HTR-8/SVneo (cell line): ENCODE measurements around the gene RTN4RL2.

ENCODE experiments used
- DNase-seq: peaks from one replicate; pipeline ENCODE4 v3.0.0; 2011; ENCODE audit warnings: low spot score, mixed read lengths; ENCODE audit not compliant: insufficient read length
- FAIRE-seq: peaks from 2 replicates; lab custom pipeline; 2011; peaks lifted over from hg19 to GRCh38; lab: Jason Lieb, UNC

The RTN4RL2 gene

DNA sequence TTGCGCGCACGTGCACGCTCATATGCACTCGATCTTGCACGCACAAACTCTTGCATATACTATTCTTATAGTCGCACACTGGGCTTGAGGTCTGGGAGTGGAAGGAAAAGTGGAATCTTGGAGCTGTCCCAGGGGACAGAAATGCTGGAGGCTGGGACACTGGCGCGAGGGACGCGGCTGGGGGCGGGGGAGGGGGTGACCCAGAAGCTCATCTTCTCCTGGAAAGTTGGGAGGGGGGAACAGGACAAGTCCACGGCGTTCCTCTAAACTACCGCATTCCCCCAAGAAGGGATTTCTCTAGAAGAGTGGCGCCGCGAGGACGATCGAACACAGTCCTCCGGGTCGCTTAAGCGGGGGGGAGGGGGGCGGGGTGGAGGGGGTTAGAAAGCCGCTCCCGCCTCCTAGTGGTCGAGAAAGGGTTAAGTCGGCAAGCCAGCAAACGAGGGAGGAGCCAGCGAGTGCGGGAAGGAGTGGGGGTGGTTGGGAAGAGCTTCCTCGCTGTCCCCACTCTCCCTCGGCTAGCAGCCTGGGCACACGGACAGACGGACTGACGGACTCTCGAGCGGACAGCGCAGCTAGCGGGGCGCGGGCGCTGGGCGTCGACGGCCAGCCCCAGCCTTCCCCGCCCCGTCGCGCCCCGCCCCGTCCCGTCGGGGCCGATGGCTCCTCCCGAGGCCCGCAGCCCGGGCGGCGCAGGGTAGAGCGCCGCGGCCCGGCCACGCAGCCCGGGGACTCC is at the start of gene RTN4RL2:
TSS of gene RTN4RL2 (plus strand) at position 507 of the 736 bp plus-strand sequence. CDS start 338 bp downstream, outside the sequence.
- FAIRE-seq, result no peak
- peak; percentile 63 for DNase-seq

DNA sequence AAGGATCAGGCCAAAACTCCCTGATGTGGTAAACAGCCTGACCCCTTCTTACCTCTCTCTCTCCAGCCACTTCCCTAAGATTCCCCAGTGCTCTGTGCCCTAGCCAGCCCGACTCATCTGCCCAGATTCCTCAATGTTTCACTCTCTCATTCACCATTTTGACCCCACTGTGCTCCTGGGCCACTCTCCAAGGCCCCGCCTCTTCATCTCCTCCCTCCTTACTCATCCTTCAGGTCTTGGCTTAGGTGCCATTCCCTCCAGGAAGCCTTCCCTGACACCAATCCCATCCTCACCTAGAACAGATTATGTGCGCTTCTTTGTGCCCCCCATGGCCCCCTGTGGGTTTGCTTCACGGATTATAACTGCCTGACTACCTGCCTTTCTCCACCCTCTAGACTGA is 46.6 kb upstream of the RTN4RL2 start:
- FAIRE-seq (no peak), DNase-seq (no peak)

DNA sequence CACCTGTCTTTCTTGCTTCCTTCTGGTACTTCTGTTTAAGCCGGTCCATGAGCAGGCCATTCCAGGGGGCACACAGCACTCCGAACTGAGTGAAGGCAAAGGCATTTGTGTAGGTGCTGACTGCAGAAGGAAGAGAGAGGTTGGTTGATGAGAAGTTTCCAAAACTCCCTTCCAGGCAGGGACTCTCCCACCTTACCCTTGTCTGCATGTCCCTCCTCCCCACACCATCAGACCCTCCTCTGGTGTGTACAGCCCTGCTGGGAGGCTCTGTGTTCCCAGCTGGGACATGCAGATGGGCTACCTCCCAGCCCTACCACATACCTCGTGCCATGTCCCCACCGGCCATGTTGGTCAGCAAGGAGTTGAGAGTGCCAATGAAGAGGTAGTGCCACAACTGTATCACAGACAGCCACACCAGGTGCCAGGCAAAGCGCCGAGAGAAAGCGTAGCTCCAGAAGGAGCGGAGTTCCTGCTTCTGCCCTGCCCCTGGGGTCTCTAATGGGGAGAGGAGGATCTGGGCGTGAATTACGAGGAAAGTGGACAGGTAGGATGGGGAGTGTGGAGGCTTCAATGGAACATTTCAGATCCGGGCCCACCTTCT is 45.6 kb upstream of the RTN4RL2 start:
- DNase-seq, result no peak
- no peak for FAIRE-seq

DNA sequence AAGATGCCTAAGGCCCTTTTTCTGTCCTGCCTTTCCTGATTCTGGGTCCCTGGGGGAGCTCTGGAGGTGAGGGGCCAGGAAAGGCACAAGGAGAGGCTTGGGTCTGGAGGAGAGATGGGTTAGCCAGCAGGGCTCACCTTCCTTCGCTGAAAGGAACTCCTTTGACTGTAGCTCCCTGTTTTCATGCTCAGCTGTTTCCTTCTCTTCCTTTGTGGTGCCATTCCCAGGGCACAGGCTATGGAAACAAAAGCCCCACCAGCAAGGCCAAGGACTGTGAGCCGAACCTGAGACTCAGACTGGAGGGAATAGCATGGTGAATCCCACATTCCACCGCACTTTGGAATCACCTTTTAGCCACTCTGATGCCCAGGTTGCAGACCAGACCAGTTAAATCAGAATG is 43.9 kb upstream of the RTN4RL2 start:
- DNase-seq (no peak), FAIRE-seq (no peak)

DNA sequence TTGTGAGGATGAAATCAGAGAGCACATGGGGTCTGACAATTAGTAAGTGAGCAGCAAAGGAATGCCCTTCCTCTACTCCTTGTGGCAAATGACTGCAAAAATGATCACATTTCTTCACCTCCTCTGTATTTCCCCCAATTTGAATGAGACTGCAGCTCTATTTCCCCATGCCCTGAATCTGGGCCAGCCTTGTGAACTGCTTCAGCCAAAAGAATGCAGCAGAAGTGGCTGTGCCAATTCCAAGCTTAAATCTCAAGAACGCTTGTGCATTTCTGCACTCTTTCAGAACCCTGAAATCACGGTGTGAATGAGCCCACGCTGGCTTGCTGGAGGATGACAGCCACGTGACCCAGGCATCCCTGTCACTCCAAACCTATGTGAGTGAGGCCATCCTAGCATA is 43.3 kb upstream of the RTN4RL2 start:
- DNase-seq (no peak), FAIRE-seq (no peak)

DNA sequence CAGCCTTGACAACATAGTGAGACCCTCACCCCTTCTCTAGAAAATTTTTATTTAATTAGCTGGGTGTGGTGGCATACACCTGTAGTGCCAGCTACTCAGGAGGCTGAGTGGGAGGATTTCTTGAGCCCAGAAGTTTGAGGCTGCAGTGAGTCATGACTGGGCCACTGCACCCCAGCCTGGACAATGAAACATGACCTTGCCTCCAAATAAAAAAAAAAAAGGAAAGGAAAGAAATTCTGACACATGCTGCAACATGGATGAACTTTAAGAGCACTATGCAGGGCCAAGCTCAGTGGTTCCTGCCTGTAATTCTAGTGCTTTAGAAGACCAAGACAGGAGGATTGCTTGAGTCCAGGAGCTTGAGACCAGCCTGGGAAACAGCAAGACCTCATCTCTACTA is 42.2 kb upstream of the RTN4RL2 start:
- DNase-seq (no peak), FAIRE-seq (no peak)

DNA sequence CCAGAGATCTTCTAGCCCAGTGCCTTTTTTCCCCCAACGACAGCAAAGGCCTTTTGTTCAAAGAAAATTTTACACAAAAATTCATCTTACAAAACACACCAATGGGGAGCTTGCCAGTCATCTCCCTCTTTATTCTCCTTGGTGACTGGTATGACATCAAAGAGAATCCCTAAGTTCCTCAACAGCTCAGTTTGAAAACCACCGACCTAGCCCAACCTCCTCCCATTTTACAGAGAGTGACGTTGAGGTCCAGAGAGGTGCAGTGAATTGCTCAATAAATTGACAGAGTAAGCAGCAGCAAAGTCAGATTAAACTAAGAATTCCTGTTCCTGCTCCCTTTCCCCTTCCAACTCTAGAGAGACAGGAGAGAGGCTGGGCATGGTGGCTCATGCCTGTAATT is 41.2 kb upstream of the RTN4RL2 start:
- FAIRE-seq (no peak), DNase-seq (no peak)

DNA sequence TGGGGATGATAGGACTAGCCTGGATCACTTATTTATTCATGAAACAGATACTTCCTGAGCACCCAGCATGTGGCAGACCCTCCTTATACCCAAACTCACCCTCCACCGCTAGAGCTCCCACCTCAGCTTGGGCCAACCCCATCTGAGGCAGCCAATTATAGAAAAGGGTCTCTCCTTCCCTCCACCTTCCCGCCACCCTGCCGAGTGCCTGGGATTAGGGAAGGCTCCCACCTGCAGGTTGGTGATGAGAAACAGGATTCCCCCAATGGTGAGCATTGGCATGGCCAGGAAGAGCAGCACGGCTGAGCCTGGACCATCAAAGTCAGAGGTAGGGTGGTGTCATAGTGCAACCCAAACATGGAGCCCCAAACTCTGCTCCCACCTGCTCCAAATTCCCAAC is 39.3 kb upstream of the RTN4RL2 start:
- DNase-seq, result no peak
- no peak for FAIRE-seq

DNA sequence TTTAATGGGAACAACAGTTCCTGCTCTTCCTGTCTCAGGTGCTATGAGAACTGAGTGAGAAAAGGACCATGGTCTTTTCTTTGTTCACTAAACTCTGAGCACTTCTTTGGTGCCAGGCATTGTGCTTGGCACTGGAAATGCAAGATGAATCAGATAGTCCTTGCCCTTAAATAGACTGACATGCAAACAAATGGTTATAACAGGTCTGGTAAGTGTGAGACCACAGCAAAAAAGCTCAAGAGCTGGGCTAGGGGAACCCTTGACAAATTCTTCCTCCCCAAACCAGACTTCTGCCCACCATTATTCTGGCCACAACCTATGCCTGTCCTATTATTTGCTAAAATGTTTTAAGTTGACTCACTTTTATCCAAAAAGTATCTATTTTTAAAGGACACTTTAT is 38.5 kb upstream of the RTN4RL2 start:
- DNase-seq (no peak), FAIRE-seq (no peak)

DNA sequence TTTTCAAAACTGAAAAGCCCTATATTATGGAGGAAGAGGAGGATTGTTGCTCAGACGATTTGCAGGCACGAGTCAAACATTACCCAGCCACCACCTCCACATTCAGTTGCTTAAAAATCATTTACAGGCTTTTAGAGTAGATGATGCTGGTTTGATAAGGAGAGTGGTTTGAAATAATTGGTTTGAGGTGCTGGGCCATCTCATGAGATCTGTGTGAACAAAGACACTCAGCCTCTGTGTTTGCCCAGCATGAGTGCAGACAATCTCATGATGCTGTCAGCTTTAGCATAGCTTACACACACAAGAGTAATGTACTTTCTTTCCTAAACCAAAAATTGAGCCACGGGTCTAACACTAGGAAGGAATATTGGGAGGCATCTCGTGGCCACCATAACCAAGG is 37.7 kb upstream of the RTN4RL2 start:
- DNase-seq, result no peak
- FAIRE-seq, result no peak

DNA sequence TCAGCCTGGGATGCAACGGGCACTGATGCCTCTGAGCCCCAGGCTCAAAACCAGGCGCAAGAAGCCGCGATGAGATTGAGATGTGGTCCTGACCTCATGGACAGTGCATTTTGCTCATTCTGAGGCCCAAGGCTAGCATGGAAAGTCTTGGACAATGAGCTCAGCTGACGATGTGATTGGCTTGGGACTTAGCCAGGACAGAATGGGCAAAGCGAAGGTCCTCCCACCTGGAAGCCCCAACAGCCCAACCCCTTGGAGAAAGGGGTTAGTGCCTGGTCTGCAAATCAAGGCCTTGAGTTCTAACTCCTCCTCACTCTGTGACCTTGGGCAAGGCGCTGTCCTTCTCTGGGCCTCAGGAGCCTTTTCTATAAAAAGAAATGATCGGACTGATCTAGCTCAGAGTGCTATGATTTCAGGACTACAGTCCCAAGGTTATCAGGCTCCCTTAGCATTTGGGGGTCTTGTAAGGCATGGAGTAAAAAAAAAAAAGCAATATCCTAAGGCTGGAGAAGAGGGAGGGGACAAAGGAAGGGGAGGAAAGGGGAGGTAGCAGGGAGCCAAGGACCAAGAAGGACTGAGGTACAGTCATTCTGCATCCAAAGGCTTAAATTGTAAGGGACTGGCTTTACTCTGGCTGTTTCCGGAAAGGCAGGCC is 36.1 kb upstream of the RTN4RL2 start:
- DNase-seq (no peak), FAIRE-seq (peak; percentile 20)

DNA sequence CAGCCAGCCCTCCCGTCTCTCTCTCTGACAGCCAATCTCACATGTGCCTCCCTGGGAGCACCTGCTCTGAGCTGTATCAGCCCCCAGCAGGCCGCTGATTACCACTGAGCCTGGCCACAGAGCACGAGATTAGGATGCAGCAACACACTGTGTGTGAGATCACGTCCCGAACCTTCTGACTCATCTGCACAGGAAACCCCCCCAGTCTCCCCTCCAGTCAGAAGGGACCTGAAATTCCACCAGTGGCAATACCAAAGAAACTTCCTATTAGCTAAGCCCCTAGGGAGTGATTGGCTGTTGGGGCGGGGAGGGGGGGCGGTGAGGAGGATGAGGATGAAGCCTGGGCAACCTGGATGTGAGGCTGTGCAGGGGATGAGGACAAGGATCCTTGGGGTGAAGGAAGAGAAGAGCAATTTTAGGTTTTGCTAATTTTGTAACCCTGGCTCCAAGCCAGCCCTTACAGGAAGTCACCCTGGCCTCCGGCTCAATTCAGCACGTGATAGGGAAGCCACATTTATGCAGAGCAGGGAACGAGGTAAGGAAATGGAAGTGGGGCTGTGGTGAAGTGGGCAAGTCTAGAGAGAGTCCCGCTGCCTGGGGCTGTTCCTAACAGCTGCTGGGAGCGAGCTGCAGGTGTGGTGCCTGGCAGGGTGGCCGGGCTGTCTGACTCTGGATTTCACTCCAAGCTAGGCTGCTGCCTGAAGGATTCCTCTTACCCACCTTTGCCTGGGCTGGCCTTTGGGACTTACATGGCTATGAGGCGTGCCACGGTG is 35.4 kb upstream of the RTN4RL2 start:
- peak; percentile 86 for DNase-seq
- FAIRE-seq, result peak; percentile 87

DNA sequence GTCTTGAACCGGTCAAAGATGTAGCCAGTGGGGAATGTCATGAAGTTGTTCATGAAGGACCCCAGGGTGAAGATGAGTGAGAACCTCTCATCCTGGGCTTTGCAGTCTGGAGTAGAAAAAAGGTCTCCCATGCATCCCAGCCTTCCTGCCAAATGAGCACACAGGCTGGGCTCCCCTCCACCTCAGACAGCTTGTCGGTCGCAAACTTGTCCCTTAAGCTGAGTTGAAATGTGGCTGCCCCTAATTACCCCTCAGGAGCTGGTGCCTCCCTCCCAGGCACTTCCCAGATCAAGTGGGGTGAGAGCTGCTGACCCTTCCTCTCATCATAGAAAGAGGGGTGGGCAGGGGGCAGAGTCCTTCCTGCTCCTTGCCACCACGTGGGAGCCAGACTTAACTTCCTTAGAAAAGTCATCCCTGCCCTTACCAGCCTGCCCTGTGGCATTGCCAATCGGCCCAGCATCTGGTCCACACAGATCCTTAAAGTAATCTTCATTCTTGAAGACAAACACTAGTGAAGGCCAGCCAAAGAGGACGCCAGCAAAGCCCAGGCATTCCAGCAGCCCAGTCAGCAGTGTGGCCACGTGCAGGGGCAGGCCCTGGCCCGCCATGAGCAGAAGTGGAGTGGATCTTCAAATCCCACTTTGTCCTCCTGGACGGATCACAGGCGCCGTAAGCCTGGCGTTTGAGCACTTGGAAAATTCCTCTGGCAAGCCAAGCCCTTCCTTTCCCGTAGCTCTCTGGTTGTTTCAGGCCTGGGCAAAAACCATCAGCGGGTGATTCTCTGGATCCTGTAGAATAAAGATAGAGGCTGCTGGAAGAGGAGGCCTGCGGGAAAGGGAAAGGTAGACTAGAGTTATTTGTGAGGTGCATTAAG is 34.5 kb upstream of the RTN4RL2 start:
- FAIRE-seq (no peak), DNase-seq (no peak)

DNA sequence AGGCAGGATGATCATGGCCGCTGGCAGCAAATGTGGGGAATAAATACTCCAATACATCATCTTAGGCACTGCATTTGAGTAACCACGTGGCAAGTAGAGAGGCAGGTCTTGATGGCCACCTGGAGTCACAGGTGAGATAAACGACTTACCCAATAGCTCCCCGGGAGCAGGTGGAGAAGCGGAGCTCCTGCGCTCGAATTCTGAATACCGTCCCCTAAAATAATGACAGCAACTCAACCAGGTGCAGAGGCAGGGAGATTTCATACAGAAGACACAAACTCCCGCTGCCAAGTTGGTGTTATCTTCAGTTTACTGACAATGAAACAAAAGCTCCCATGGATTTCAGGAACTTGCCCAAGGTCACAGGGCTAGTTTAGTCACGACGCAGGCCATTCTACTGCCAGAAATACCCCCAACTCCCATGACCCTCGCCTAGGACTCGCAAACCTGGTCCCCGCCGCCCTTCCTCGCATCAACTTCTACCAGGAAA is 33.8 kb upstream of the RTN4RL2 start:
- DNase-seq (no peak), FAIRE-seq (no peak)

DNA sequence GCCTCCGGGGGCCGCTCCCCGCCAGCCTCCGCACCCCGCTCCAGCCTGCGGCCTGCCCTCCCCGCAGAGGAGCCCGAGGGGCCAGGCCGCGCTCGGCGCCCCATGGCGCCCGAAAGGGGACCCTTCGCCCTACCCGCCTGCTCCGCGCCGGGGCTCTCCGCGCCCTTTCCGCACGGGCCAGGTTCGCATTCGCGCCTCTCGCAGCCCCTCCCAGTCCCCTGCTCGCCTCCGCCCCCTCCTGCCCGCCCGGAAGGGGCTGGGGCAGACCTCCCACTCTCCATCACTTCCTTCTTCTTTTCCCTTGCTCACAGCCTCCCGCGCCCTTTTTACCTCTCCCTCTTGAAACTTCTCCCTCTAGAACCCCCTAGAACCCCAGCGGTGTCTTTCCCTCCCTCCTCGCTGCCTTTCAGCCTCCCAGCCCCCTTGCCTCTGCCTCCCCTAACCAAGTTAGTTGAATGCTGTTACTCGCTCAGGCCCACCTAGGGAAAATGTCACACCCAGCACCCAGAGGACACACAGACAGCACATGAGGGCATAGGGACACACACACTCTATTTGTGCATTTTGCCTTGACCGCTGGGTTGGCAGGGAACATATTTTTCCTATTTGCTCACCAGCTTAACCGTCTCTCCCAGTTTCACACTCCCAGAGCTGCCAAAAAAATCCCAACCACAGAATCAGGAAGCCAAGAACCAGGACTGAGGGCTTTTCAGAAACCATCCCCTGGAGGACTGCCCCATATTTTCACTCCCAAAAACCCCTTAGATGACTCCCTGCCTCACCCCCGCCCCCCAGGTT is 33.2 kb upstream of the RTN4RL2 start, which contains the start of gene SLC43A3:
TSS of gene SLC43A3 (minus strand) at position 193 of the 798 bp plus-strand sequence. CDS start 949 bp downstream, outside the sequence.
- no peak for DNase-seq
- FAIRE-seq, result no peak

DNA sequence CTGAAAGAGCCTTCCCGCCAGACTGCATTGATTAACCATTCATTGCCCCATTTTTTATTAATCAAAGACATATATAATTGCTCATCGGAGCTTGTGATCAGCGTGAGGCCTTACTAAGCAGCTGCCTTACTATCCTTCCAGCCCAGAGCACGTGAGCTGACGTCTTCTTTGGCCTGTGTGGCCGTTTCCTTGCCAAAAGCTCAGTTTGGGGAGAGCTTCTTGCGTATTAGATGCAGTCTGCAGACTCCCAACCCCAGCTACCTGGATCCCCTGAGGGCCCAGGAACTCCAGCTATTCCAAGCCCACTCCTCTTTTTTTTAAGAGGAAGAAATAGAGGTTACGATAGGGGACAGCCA is 32.6 kb upstream of the RTN4RL2 start:
- no peak for DNase-seq
- FAIRE-seq, result no peak

DNA sequence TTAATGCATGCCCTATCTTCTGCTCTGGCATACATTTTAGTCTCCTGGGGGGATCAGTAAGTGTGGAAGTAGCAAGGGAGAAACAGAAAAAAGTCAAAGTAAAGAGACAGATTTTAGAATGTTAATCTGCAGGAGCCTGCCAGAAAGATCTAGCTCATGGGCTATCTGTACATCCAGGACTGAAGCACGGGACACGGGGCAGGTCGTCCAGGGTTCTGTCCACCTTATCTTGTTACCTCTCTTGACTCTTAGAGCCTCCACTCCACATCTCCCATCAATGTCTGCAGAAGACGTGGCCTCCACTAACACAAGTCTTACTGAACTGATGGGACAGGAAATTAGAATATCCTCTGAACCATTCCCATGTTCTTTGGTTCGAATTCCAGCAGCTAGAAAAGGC is 31.7 kb upstream of the RTN4RL2 start:
- DNase-seq (no peak), FAIRE-seq (no peak)

DNA sequence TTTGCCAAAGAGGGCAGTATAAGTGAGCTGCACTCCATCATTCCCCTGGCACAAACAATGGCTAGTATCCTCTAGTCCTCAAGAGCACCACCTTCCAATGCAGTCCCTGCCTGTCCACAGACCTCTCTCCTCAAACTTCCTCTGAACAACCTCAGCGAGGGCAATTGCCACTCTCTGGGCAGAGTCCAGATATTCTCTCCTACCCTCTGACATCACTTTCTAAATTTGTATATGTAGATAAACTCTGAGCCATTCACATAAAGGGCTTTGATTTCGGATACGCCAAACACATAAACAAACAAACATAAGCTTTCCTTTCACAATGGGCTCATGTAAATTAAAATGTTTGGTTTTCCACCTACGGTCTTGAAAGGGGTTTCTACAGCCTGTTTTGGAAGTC is 30.4 kb upstream of the RTN4RL2 start:
- FAIRE-seq (no peak), DNase-seq (no peak)

DNA sequence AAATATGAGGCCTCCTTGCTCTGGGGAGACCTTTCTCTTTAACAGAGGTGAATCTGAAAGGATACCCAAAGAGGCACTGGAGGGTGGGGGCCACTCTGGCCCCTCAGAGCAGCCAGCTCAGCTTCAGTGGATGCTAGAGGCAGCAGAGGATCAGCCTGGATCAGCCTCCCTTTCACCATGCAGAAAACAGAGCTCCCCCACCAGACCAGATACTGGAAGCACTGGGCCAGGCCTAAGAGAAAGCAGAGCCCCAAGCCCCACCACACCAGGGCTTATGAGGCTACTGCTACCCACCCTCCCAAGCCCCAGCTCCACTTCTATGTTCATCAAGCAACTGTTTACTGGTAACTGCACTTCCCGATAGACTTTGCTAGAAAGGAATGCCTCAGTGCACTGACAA is 29.4 kb upstream of the RTN4RL2 start:
- FAIRE-seq, result no peak
- DNase-seq, result no peak
